Stimulated activated CD8-positive, alpha-beta memory T cell treated with anti-CD3 and anti-CD28 coated beads, Interleukin-7, amount 100 ng/mL, for 1 hour (primary cell): ENCODE results near the gene EYA4.

Experiments used
- DNase-seq, 2 donors: peaks; one replicate each; pipeline ENCODE4 v3.0.0-alpha.2; 2020; ENCODE audit warnings: low read depth in 2 of 2

The EYA4 gene

DNA sequence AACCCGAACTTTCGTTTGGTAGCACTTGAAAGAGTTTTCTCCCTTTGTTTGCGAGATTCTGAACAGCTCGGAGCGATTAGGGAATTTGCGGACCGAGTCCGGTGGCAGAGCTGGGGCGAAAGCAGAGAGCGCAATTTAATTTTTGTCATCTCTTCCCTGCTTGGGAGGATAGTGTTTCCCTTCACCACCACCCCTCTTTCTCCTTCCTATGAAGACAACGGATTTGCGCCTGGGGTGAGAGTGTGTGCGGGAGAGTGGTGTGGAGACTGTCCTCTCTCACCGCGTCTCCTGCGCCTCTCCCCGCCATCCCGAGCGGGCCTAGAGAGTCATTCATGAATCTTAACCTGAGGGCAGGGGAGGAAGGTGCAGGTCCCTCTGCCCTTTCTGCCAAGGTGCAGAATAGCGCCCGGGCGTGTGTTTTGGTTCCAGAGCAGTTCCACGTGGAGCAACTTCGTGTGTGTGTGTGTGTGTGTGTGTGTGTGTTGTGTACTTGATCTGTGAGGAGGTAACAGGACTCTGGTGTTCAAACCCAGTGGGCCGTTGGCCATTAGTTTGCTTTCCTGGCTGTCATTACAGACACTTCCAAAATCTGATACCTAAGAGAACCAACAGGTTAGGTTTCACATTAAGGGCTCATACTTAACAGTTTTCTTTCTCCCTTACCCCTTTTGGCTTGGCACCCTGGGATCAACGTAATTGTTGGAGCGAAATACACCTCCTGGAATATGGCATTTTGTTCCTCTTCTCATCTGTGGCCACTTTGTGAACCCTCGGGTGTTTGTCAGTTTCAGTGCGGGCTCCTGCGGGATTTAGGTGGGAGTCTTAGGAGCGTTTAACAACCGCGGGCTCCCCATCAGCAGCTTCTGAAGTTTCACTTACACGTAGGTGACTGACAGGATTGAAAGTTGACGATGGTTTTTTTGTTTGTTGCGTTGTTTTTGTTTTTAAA lies 1.8 kb downstream of the EYA4 start:
- DNase-seq, result no peak

DNA sequence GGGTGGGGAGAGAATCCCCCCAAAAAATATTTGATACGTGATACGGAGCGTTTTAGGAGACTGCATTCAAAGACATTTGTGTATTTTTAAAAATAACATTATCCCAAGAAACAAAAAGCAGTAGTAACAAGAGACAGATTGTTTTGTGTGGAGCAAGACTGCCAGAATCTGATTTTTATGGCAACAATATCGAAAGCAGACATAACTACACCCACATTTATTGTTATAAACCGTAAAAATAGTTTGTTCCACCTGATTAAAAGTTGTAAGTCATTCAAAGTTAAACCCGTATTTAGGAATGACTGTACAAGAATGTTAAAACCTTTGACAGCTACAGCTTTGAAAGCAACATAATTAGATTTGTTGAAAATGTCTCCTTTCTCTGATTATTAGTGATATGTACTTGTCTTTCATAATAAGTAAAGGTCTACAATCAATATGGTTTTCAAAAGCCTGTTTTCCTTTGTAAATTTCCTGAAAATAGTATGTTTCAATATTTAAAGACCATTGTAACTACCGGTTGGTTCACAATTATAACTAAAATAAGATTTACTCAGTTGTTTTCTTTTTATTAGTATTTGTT lies 2.7 kb downstream of the EYA4 start:
- no peak for DNase-seq

DNA sequence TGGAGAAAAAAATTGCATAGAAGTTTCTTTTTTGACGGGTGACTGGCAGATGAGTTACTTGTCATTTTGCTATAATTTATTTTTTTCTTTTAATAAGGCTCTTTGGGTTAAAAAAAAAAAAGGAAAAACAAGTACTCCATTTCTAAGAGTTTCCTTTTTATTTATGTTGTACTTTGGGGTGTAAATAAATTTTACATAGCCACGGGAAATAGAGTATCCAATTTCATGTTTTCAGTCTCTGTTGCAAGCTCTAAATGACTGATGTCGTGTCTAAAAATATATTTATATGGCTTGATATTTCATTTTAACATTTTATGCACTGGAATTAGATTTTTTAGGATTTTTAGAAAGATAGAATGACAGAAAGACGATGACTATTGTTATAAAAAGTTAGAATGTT lies 3.4 kb downstream of the EYA4 start:
- DNase-seq, result no peak

DNA sequence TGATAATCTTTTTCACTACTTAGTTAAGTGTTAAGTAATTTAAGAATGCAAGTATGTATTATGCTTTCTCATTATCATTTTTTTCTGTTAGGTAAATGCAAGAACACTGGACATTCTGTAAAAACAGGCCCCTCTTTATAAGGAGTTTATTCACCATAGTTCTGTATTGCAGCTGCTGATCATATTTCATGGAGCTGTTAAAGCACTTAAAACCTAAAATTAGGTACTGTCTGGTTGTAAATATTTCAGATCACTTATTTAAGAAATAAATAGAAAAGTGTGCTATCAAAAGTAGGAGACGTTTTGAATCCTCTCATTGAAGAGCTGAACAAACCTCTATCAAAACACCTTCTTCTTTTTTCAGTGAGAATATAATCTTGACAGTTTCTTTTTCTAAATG lies 3.9 kb downstream of the EYA4 start:
- DNase-seq, result no peak

DNA sequence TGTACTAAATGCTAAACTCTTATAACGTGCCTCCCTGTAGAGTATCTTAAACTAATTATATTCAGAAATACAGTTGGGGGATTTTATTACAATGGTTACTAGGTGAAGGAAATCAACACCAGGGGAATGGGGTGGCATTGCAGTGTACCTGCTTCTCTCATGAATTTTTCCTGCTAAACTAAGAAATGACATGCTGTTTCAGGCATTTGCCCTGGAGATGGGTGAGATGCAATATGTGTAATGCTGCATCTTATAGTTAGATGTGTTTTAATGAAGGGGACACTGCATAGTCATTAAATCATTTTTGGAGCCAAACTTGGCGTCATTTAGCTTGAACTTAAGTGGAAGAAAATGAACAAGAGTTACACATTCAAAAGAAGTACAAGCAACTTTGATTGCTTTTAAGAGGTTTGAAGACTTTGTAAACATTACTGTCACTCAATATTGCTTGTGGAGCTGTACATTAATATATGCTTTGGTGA lies 4.3 kb downstream of the EYA4 start:
- no peak for DNase-seq

DNA sequence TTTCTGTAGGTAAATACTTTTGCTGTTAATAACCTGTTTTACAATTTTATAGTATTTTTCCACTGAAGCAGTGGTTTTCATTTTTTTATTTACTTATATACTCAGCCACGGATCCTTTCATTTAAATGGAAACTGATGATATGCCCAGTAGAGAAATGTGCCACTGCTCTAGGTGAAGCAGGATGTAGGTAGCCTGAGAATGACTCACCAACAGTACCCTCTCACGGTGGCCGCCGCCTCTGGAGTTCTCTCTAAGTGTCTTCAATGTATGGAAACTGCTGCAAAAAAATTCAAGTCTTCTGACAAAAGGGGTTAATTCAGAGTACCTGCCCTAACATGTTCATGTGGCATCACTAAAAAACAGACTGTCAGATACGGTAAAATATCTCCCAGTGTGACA lies 6.4 kb downstream of the EYA4 start:
- no peak for DNase-seq

DNA sequence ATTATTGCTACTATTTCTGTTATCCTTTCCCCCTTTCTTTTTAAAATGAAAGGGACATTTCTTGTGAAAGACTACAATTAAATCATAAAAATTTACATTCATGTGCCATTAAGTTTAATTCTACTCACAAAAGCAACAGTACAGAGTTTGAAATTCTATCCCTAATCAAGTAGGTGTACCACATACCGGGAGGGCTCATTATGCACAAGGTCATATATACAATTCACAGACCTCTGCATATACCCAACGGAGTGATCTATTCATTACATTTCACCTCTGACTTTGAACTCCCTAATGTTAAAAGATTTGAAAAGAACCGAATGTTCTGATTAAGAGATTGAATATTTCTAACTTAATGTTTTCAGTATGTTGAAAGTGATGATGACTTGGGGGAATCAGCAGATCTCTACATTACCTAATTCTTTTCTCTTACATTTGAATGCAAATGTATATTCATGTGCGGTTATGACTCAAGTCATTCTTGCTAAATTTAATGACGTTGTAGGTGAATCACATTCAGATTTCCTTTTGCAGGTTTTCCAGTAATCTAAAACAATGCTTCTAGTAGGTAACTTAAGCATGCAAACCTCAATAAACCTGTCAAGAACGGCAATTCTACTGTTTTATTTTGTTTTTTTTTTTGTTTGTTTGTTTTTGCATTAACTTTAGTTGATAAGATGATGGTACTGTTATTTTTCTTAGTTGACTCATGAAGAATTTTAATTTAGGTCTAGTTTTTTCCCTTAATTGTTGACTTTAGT lies 7.3 kb downstream of the EYA4 start:
- no peak for DNase-seq

DNA sequence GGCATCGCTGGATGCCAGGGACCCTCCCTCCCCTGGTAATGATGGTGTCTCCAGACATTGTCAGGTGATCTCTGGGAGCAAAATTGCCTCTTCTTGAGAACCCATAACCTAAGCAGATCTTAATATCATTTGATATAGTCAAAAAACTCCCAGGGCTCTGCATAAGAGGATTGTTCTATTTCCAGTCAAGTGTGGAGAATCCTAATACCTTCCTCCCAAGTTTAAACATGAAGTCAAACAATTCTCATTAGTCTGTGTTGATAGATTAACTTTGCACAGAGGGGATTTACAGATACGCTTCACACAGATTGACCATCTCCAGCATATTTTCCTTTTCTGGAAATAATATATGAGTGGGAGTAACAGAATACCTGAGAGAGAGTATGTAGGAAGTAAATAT lies 10.5 kb downstream of the EYA4 start:
- DNase-seq, result no peak

DNA sequence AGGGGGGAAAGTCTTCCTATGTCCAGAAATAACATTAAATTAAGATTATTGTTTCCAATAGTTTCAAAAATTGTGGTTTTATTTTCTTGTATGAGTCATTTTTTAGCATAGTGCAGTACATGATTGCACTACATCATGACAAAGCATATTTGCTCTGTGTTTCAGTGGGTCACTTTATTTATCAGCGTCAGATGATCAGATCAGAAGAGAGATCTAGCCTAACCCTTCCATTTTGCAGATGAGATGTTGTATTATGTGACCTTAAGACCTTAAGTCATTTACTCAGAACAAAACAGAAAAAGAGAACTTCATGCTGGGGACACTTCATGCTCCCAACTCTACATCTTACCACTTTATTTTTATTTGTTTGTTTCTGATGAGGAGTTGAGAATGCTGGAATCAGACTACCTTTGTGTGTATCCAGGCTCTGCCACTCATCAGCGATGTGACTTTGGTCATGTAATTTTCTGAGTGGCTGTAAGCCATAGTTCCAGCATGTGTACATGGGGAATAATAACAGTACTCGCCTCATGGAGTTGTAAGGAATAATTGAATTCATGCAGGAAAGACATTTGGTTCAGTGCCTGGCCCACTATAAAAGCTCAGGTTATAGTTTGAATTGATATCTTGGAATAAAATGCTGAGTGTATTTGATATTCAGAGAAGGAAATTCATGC lies 13.5 kb downstream of the EYA4 start:
- DNase-seq, result no peak

DNA sequence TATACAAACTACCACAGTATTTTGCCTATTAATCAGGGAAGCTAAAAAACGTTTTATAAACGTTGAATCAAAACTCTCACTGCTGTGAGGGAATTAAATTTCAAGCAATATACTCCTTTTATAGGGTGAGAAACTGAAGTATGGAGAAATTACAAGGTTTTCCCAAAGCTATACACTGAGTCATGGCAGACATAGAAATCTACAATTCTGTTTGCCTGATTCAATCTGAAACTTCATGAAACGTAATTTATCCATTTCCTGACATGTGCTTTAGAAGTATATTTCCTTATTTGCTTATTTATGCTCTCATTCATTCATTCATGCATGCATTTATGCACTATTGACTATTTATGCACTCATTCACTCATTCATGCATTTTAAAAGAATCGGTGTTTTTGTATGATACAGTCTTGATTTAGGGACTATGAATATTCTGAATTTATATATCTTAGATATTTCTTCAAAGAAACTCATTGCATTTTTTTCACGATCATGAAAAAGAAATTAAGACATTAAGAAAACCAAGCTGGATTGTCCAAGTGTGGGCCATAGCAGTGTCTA lies 16.5 kb downstream of the EYA4 start:
- no peak for DNase-seq

DNA sequence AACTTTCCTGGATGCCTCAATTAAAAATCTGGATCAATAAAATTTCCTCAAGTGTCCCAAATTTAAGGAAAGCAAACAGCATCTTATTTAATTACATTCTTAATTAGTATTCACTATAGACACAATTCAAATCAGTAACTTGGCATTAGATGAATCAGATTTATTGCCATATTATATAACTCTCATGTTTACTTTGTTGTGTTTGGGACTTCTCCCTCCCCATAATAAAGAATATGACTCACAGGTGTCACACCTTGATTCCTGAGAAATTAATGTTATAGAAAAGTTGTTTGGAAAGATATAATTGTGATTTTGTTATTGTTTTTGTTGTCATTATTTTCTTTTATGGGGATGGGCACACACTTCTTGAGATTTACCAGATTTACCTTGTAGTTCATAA lies 18.4 kb downstream of the EYA4 start:
- no peak for DNase-seq

DNA sequence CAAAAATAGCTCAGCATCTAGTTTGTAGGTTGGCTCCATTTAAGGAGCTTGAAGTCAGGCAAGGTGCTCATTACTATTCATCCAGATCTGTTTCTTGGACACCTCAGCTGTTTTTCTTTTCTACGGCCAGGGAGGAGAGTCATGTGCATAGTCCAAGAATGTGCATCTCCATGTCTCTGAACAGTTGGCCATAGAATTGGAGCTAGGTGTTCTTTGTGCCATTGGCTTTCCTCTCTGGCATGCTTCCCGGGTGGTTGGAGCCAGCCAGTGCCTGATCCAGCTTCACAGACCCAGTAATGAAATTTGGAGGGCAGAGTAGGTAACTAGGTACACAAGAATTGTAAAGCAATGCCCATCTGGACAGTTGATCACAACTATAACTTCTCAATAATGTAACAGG lies 21.6 kb downstream of the EYA4 start:
- no peak for DNase-seq

DNA sequence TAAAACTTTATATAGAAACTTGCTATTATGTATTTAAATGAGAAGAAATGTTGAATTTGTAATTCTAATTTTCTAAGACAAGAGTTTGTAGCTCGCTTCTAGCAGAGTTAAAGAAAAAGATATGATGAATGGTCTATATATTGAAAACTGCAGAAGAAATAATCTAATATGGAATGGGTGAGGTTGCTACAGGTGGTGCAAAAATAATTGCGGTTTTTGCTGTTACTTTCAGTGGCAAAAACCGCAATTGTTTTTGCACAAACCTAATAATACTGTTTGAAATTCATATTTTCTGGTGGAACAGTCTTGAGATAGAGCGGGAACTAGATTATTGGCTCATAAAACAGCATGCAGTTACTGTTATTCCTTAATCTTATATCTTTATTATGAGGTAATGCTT lies 23.9 kb downstream of the EYA4 start:
- DNase-seq, result no peak

DNA sequence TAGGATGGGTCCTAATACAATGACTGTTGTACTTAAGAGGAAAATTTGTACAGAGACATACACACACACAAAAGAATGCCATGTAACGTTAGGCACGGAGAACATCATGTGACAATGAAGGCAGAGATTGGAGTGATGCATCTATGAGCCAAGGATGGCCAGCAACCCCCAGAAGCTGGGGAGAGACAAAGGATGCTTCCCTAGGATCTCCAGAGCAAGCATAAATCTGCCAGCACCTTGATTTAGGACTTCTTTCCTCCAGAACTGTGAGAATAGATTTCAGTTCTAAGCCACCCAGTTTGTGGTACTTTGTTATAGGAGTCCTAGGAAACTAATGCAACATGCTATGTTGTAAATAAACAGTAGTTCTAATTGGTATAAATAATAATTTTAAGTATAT lies 25.0 kb downstream of the EYA4 start:
- DNase-seq, result no peak

DNA sequence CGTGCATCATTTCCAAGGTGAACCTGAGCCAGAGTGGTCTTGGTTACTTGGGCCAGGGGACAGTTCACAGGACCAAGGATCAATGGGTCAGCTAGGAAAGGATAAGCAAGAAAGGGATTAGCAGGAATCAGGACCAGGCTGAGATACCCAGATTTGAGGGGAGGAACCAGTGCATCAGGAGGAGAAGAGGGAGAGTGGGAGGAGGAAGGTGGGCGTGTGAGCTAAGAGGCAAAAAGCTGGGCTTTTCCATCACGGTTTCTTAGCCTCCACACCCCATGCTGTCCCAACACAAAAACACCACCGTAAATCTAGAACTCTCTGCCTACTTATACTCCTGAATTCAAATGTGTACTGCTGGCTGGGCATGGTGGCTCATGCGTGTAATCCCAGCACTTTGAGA lies 27.5 kb downstream of the EYA4 start:
- DNase-seq, result no peak

DNA sequence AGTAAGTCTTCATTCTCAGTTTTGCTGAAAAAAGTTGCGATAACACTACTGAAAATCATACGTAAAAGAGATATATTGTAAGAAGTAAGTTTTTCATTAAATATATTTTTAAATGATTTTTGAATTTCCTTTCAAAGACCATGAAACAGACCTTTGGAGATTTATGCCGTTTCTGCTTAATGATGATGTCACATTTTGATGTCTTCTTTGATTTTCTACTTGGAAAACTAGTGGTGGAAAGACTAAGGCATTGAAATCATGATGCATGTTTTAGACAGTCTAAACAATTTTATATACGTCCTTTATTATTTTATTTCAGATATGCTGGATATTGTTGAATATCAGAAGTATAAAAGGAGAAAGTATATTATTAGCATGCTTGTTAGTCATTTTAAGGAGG lies 33.7 kb downstream of the EYA4 start:
- no peak for DNase-seq

DNA sequence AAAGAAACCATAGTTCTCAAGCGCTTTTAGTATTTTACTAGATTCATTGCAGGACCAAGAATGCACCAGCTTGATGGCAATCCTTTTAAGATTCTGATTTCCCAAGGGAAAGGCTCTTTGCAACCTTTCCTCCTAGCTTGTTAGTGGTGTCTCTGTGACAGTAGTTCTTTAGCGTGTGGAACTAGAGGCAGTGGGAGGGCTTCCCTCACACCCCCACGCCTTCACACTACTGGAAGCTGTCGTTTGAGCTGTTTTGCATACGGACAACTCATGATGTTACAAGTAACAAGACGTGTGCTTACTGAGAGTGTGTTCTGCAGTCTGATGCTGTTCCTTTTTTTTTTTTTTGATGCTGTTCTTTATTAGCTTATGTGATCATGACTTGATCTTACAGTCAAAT lies 34.1 kb downstream of the EYA4 start:
- no peak for DNase-seq

DNA sequence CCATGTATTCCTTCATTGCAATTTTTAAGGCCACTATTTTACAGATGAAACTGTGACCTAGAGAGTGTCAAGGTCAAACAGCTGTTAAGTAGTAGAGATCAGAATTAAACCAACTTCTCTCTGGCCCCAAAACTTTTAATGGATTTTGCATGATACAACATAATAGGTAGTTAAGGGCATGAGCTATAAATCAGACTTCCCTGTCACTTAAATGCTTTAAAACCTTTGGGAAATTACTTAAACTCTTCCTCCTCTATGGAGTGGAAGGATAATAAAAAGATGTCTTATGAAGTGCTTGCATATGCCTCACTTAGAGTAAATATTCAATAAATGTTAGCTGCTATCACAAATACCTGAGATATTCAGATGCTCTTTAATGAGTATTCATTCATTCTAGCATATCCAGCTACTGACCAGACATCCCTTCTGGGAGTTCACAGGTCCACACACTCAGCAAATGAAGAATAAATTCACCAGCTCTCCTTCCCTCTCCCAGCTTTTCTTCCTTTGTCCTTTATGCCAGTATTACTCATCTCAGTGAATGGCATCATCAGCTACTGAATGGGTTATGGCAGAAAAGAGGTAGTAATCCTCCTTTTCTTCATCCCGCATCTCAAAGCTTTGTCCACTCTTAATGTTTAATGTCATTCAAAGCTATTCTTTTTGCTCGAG lies 36.2 kb downstream of the EYA4 start:
- no peak for DNase-seq

DNA sequence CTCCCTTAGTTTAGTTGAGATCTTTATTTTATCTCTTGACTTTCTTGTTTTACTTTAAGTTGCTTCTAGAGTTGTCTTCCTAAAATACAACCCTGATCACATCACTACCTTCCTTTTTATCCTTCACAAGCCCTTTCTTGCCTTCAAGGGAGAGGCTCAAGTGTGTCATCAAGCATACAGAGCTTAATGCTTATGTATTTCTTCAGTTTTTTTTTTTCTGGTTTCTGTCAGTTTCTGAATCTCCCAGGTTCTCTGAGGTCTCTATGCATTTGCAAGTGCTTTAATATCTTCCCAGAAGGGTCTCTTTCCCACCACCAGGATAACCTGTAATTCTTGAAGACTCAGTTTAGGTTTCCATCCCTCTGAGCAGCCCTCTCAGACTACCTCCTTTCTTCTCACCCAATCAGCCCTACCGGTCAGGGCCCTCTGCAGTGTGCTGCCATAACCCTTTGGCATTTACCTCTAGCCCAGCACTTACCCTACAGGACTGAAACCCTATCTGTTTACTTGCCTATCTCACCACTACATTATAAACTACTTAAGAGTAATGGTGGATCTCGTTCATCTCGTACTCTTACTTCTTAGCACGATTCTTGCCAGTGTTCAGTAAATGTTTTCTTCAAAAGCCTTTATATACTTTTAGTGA lies 36.9 kb downstream of the EYA4 start:
- no peak for DNase-seq

DNA sequence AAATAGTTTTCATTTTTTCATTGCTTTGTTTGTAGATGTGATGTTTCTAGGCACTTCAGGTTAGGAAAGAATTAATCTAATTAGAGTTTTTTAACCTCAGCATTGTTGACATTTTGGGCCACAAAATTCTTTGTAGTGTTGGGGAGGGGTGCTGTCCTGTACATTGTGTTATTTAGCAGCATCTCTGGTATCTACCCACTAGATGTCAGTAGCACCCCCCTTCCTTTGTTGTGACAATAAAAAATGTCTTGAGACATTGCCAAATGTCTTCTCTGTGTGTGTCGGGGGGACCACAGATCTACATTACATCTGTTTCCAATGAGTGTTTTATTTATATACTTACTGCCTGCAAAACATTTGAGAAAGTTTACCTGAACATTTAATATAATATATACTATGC lies 45.6 kb downstream of the EYA4 start:
- no peak for DNase-seq

DNA sequence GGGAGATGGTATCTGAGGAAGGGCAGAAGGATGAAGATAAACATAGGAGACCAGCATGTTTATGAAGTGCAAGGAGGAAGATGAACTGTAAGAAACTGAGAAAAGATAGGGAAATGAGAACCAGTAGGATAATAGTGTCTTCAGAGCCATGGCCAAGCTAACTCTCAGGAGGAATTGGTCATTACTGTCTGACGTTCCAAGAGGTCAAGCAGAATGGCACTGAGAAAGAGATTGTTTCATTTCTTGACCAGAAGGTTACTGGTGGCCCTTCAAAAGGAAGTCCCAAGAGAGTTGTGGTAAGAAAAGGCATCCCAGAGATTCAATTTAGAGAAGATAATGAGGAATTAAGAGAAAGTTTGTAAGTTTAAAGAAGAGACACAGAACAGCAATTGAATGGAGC lies 47.5 kb downstream of the EYA4 start:
- no peak for DNase-seq
